OCI-LY3 (cell line): ENCODE measurements around the gene CHURC1.

ENCODE experiments used
- H2AFZ ChIP-seq: fragments of 200-600, 300-600 bp; shearing (Covaris generic); 2 replicates; pipeline ENCODE4 v1.6.0; 2014; ENCODE audit warnings: antibody characterized with exemption, low read depth, low read length
- H3K27ac ChIP-seq: fragments of 200-600, 300-600 bp; sonication (generic); 2 replicates; pipeline ENCODE4 v1.5.1; 2014; ENCODE audit warnings: mild to moderate bottlenecking, low read length, moderate library complexity, mixed read lengths
- H3K27me3 ChIP-seq: fragments of 200-600, 300-600 bp; sonication (generic); 2 replicates; pipeline ENCODE4 v1.6.1; 2014; ENCODE audit warnings: low read depth, low read length, mixed read lengths
- H3K36me3 ChIP-seq: fragments of 200-600, 300-600 bp; sonication (generic); replicated peaks from 2 replicates; pipeline ENCODE3; 2014; ENCODE audit warnings: low read depth, low read length, mixed read lengths
- H3K4me1 ChIP-seq: fragments of 300-600, 200-600 bp; sonication (generic); 2 replicates; pipeline ENCODE4 v1.6.1; 2014; ENCODE audit warnings: low read length, mixed read lengths
- H3K4me2 ChIP-seq: fragments of 200-600, 300-600 bp; sonication (generic); 2 replicates; pipeline ENCODE4 v1.6.1; 2014; ENCODE audit warnings: low read length, mixed read lengths
- H3K4me3 ChIP-seq: fragments of 300-600, 200-600 bp; sonication (generic); 2 replicates; pipeline ENCODE4 v1.5.1; 2014; ENCODE audit warnings: antibody characterized with exemption, mild to moderate bottlenecking, low read length, moderate library complexity
- H3K79me2 ChIP-seq: fragments of 300-600, 200-600 bp; shearing (Covaris generic); 2 replicates; pipeline ENCODE4 v1.6.1; 2014; ENCODE audit warnings: mild to moderate bottlenecking, low read length, mixed read lengths
- H3K9ac ChIP-seq: fragments of 300-600, 200-600 bp; shearing (Covaris generic); 2 replicates; pipeline ENCODE4 v1.6.0; 2014; ENCODE audit warnings: mild to moderate bottlenecking, low read length, moderate library complexity
- H3K9me3 ChIP-seq: fragments of 200-600, 300-600 bp; shearing (Covaris generic); 2 replicates; pipeline ENCODE4 v1.6.1; 2014; ENCODE audit warnings: low read length, mixed read lengths; ENCODE audit not compliant: insufficient read depth
- H4K20me1 ChIP-seq: fragments of 200-600, 300-600 bp; sonication (generic); 2 replicates; pipeline ENCODE4 v1.6.1; 2016; ENCODE audit warnings: low read length, mixed read lengths; ENCODE audit not compliant: insufficient read depth
- CTCF ChIP-seq: fragments of 200-600, 300-600 bp; sonication (generic); IDR thresholded peaks from 2 replicates; pipeline ENCODE4 v1.5.1; 2014; ENCODE audit warnings: antibody characterized with exemption, low read length, low read depth
- EZH2phosphoT487 ChIP-seq: fragments of 200-600 bp; shearing (Covaris generic); IDR thresholded peaks from 2 replicates; pipeline ENCODE4 v1.6.1; 2018; ENCODE audit warnings: antibody characterized with exemption, mixed run types, low read depth

Gene CHURC1

DNA sequence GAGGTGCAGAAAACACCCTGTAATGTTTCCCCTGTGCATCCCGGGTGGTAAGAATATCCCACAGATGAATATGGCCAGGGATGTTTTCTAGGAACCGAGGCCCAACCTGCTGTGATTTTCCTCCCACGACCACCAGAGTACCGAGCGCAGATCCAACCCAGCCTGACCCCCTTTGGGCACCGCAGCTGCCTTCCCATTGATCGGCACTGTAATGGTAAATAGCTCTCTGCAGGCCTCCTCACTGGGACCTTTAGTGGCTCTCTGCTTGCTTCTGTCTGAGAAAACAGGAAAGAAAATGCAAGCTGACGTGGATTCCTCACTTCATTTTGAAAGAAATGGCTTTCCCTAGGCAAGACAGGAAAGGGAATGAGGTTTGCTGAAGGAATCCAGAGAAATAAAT, 60.3 kb downstream of the CHURC1 start:
- H3K4me1 ChIP-seq = peaks cover 11% of the 10 kb centered on the region; the same call in 1 of the 2 replicates
- H3K4me3 ChIP-seq = no peak overlapping the region
- no peak for TF ChIP-seq CTCF
- TF ChIP-seq EZH2phosphoT487 = no peak
- H2AFZ ChIP-seq = no peak overlapping the region
- H3K27me3 ChIP-seq = peaks cover 23% of the 10 kb centered on the region
- no peak overlapping the region for H3K27ac ChIP-seq
- no peaks in the 10 kb centered on the region for H3K79me2 ChIP-seq
- H3K9ac ChIP-seq = no peak overlapping the region
- H4K20me1 ChIP-seq = no peaks in the 10 kb centered on the region
- no peaks in the 10 kb centered on the region for H3K9me3 ChIP-seq
- no peaks in the 10 kb centered on the region for H3K36me3 ChIP-seq
- no peak overlapping the region for H3K4me2 ChIP-seq

GRCh38 chr14:64979336-64980074, 65.2 kb downstream of the CHURC1 start:
- H3K27ac ChIP-seq = no peak overlapping the region
- peaks cover 16% of the 10 kb centered on the region for H3K27me3 ChIP-seq

DNA sequence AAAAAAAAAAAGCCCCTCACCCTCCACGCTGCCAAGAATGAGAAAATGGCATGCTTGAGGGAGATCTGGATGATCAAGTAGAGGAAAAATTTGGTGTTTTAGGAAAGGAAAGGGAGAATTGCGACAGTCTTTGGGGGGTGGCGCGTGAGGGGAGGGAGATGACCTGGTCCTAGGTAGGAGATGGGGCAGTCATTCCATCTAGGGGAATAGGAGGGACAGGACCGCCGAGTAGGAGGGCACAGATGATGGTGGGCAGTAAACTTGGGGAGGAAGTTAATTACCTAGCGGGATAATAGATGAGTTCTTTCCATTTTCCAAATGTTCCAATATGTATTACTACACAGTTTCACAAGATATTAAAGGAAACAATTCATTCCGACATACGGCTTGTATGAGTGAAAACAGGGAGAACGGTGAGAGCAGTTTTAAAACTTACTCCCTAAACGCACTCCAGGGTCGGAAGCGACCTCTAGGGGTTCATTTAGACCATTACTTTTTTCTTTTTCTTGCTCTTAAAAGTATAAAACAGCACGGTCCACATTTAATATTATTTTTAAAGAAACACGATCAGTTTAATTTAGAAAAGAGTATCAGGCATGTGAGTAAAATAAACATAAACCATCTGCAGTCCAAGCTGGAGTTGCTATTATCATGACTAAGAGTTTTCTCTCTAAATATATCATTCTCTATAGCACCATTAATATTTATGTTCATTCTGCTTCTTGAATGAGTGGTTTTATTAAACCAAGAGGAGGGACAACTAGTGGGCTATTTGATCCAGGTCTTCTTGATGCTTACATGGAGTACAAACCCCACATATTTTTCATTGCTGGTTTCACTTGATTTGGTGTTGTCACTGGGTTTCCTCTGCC, 69.4 kb downstream of the CHURC1 start:
- peaks cover 16% of the 10 kb centered on the region for H3K79me2 ChIP-seq
- H3K4me2 ChIP-seq = peak overlapping the region; percentile 73
- peaks cover 16% of the 10 kb centered on the region for H3K4me1 ChIP-seq
- H2AFZ ChIP-seq = peak overlapping the region; percentile 20
- H3K27ac ChIP-seq = no peak overlapping the region
- H3K9me3 ChIP-seq = no peaks in the 10 kb centered on the region
- H3K27me3 ChIP-seq = peaks cover 16% of the 10 kb centered on the region; the same call in 1 of the 2 replicates
- H4K20me1 ChIP-seq = no peaks in the 10 kb centered on the region
- TF ChIP-seq CTCF = peak; percentile 84
- no peak for TF ChIP-seq EZH2phosphoT487
- peak overlapping the region; percentile 12; the same call in 1 of the 2 replicates for H3K9ac ChIP-seq
- H3K36me3 ChIP-seq = no peaks in the 10 kb centered on the region
- H3K4me3 ChIP-seq = peak overlapping the region; percentile 59

More at GRCh38 chr14:64979336-64980074, 65.2 kb downstream of the CHURC1 start:
- Histone ChIP-seq H3K79me2 (no peaks in the 10 kb centered on the region), H3K9me3 (no peaks in the 10 kb centered on the region), H3K9ac (no peak overlapping the region), H3K36me3 (no peaks in the 10 kb centered on the region), H3K4me3 (no peak overlapping the region), H4K20me1 (no peaks in the 10 kb centered on the region), H3K4me2 (0 out of 2 replicates have a peak overlapping the region, but pooled peaks have one; percentile 12), H2AFZ (no peak overlapping the region), H3K4me1 (peaks cover 3% of the 10 kb centered on the region; the same call in 1 of the 2 replicates)
- TF ChIP-seq CTCF (no peak), EZH2phosphoT487 (no peak)
